Liver (tissue), 9 donors: ENCODE data around the gene CAPSL. TPM values are rescaled to one million over a fixed set of nuclear protein-coding genes. Genes with fewer than 3 reads are reported as not detected.

Experiments used
- DNase-seq: peaks from one replicate; pipeline ENCODE4 v3.0.0-alpha.2; 2017; ENCODE audit warnings: low spot score
- H3K27ac ChIP-seq, 2 donors: one replicate each; pipeline ENCODE4 v1.7.0; 2013; ENCODE audit warnings: inconsistent platforms in 2 of 2, low read length in 2 of 2, control low read depth in 1 of 2, low read depth in 1 of 2, mild to moderate bottlenecking in 1 of 2
- H3K27me3 ChIP-seq, 4 donors: one replicate each; pipeline versions ENCODE4 v1.6.1 to v1.7.0; 2013; ENCODE audit warnings: low read length in 3 of 4, inconsistent platforms in 1 of 4, mild to moderate bottlenecking in 1 of 4, moderate library complexity in 1 of 4; ENCODE audit not compliant: control insufficient read depth in 4 of 4, insufficient read depth in 4 of 4
- H3K36me3 ChIP-seq, 4 donors: one replicate each; pipeline versions ENCODE4 v1.6.1 to v1.7.0; 2013; ENCODE audit warnings: low read length in 3 of 4, mild to moderate bottlenecking in 3 of 4, low read depth in 1 of 4, moderate library complexity in 1 of 4; ENCODE audit not compliant: control insufficient read depth in 4 of 4, insufficient read depth in 3 of 4
- H3K4me1 ChIP-seq, 4 donors: one replicate each; pipeline versions ENCODE4 v1.6.1 to v1.7.0; 2013; ENCODE audit warnings: low read length in 3 of 4, mild to moderate bottlenecking in 3 of 4, moderate library complexity in 1 of 4; ENCODE audit not compliant: control insufficient read depth in 4 of 4, insufficient read depth in 4 of 4
- H3K4me3 ChIP-seq, 3 donors: one replicate each; pipeline versions ENCODE4 v1.6.1 to v1.7.0; 2013; ENCODE audit warnings: low read length in 3 of 3, control low read depth in 1 of 3, low read depth in 1 of 3, mild to moderate bottlenecking in 1 of 3
- H3K9ac ChIP-seq, 2 donors: one replicate each; pipeline ENCODE4 v1.7.0; 2013; ENCODE audit warnings: low read length in 2 of 2, mild to moderate bottlenecking in 2 of 2, moderate library complexity in 2 of 2, control low read depth in 1 of 2, low read depth in 1 of 2
- H3K9me3 ChIP-seq, 4 donors: one replicate each; pipeline versions ENCODE4 v1.6.1 to v1.7.0; 2013; ENCODE audit warnings: low read length in 3 of 4; ENCODE audit not compliant: control insufficient read depth in 4 of 4
- ATF3 ChIP-seq: IDR thresholded peaks from 2 replicates; pipeline ENCODE4 v1.6.1; 2016; ENCODE audit warnings: antibody characterized with exemption
- CTCF ChIP-seq: fragments of 150-350 bp; IDR thresholded peaks from 2 replicates; pipeline ENCODE4 v1.5.1; 2017; ENCODE audit warnings: improper control_type of control experiment, low read depth, low read length; ENCODE audit not compliant: missing input control
- FOXA1 ChIP-seq: IDR thresholded peaks from 2 replicates; pipeline ENCODE4 v1.6.1; 2016; ENCODE audit warnings: antibody characterized with exemption
- GABPA ChIP-seq, 2 donors: IDR thresholded peaks in 1 of 2; conservative IDR thresholded peaks in 1 of 2; 2 replicates each; pipeline ENCODE4 v1.6.1; 2016; ENCODE audit warnings: antibody characterized with exemption in 2 of 2, mild to moderate bottlenecking in 1 of 2, moderate library complexity in 1 of 2
- HNF4A ChIP-seq, 2 donors: conservative IDR thresholded peaks; 2 replicates each; pipeline ENCODE4 v1.6.1; 2016; ENCODE audit warnings: antibody characterized with exemption in 2 of 2, mild to moderate bottlenecking in 2 of 2
- JUND ChIP-seq, 2 donors: IDR thresholded peaks; 2 replicates each; pipeline ENCODE4 v1.6.1; 2016; ENCODE audit warnings: antibody characterized with exemption in 2 of 2
- MAX ChIP-seq: IDR thresholded peaks from 2 replicates; pipeline ENCODE4 v1.6.1; 2016; ENCODE audit warnings: antibody characterized with exemption
- NR2F2 ChIP-seq: IDR thresholded peaks from 2 replicates; pipeline ENCODE4 v1.6.1; 2016; ENCODE audit warnings: antibody characterized with exemption
- RAD21 ChIP-seq, 2 donors: IDR thresholded peaks; 2 replicates each; pipeline ENCODE4 v1.6.1; 2016; ENCODE audit warnings: antibody characterized with exemption in 2 of 2, mild to moderate bottlenecking in 2 of 2
- RXRA ChIP-seq, 2 donors: IDR thresholded peaks; 2 replicates each; pipeline ENCODE4 v1.6.1; 2017 to 2018; ENCODE audit warnings: antibody characterized with exemption in 2 of 2, mild to moderate bottlenecking in 1 of 2
- SP1 ChIP-seq: IDR thresholded peaks from 2 replicates; pipeline ENCODE4 v1.6.1; 2018; ENCODE audit warnings: antibody characterized with exemption, mild to moderate bottlenecking
- TAF1 ChIP-seq: conservative IDR thresholded peaks from 2 replicates; pipeline ENCODE4 v1.6.1; 2016; ENCODE audit warnings: antibody characterized with exemption, mild to moderate bottlenecking
- YY1 ChIP-seq: IDR thresholded peaks from 2 replicates; pipeline ENCODE4 v1.6.1; 2016; ENCODE audit warnings: antibody characterized with exemption, mild to moderate bottlenecking
- WGBS: extraction: QIAGEN DNeasy Blood & Tissue Kit; methylation state at CpG from one replicate; pipeline ENCODE4 v1.1.7; 2013; 5-methylcytosine and 5-hydroxymethylcytosine counted together
- polyA plus RNA-seq, 2 donors: library from polyadenylated mRNA; stranded (reverse) in 1 of 2; unstranded in 1 of 2; fragments of 200-250 nt in 1 of 2; fragments of >200 nt in 1 of 2; fragmentation: Nextera tagmentation in 1 of 2; extraction: Ambion mirVana in 1 of 2; gene quantifications; one replicate each; pipeline versions ENCODE4 v1.2.1 to v1.2.3, GENCODE V29; 2013 to 2015
- total RNA-seq, 2 donors: library from RNA; depleted of rRNA; stranded (reverse); fragments of >200 nt; gene quantifications; one replicate each; pipeline ENCODE4 v1.2.3, GENCODE V29; 2014
- TF ChIP-seq, protein P1 (sequence below): IDR thresholded peaks from 2 replicates; pipeline ENCODE4 v1.6.1; 2016; ENCODE audit warnings: antibody characterized with exemption, mild to moderate bottlenecking
- donor health status: healthy.
- donor health status: healthy.
- donor health status: healthy.
- donor health status: healthy.
- donor health status: healthy.

Gene CAPSL
- total and polyA plus RNA-seq, 4 donors, result 0.37 TPM; not detected in 3

- TF ChIP-seq, protein P1, sequence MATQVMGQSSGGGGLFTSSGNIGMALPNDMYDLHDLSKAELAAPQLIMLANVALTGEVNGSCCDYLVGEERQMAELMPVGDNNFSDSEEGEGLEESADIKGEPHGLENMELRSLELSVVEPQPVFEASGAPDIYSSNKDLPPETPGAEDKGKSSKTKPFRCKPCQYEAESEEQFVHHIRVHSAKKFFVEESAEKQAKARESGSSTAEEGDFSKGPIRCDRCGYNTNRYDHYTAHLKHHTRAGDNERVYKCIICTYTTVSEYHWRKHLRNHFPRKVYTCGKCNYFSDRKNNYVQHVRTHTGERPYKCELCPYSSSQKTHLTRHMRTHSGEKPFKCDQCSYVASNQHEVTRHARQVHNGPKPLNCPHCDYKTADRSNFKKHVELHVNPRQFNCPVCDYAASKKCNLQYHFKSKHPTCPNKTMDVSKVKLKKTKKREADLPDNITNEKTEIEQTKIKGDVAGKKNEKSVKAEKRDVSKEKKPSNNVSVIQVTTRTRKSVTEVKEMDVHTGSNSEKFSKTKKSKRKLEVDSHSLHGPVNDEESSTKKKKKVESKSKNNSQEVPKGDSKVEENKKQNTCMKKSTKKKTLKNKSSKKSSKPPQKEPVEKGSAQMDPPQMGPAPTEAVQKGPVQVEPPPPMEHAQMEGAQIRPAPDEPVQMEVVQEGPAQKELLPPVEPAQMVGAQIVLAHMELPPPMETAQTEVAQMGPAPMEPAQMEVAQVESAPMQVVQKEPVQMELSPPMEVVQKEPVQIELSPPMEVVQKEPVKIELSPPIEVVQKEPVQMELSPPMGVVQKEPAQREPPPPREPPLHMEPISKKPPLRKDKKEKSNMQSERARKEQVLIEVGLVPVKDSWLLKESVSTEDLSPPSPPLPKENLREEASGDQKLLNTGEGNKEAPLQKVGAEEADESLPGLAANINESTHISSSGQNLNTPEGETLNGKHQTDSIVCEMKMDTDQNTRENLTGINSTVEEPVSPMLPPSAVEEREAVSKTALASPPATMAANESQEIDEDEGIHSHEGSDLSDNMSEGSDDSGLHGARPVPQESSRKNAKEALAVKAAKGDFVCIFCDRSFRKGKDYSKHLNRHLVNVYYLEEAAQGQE, result no peak
- TF ChIP-seq JUND (IDR thresholded peaks at IDR 0.05) (no peak), YY1 (no peak), TAF1 (no peak), RAD21 (IDR thresholded peaks at IDR 0.05) (no peak)
Observed at GRCh38 chr5:35947085-35947484, 8.7 kb upstream of the CAPSL start (continued).

- no peak for DNase-seq
- 78% methylated on average over 3 of the region's 3 CpGs for WGBS
- no peaks in the 10 kb centered on the region for H3K4me1 ChIP-seq
- no peaks in the 10 kb centered on the region for H3K27me3 ChIP-seq
- TF ChIP-seq ATF3 (no peak), NR2F2 (no peak), RXRA (IDR thresholded peaks at IDR 0.05) (no peak), HNF4A (conservative IDR thresholded peaks at IDR 0.05) (no peak), MAX (no peak), FOXA1 (no peak), TAF1 (no peak), YY1 (no peak), SP1 (no peak), CTCF (no peak), GABPA (IDR thresholded peaks at IDR 0.05 in 1 of 2, conservative IDR thresholded peaks at IDR 0.05 in 1 of 2) (no peak)
- TF ChIP-seq, protein P1, result no peak
- no peak overlapping the region for H3K27ac ChIP-seq
- H3K36me3 ChIP-seq, result no peaks in the 10 kb centered on the region
- H3K4me3 ChIP-seq, result no peak overlapping the region
- no peaks in the 10 kb centered on the region for H3K9me3 ChIP-seq
- no peak overlapping the region for H3K9ac ChIP-seq
Observed at GRCh38 chr5:35939639-35940038, 1.2 kb upstream of the CAPSL start.
